ENCODE results near the gene ZSCAN32.

The ZSCAN32 gene

DNA sequence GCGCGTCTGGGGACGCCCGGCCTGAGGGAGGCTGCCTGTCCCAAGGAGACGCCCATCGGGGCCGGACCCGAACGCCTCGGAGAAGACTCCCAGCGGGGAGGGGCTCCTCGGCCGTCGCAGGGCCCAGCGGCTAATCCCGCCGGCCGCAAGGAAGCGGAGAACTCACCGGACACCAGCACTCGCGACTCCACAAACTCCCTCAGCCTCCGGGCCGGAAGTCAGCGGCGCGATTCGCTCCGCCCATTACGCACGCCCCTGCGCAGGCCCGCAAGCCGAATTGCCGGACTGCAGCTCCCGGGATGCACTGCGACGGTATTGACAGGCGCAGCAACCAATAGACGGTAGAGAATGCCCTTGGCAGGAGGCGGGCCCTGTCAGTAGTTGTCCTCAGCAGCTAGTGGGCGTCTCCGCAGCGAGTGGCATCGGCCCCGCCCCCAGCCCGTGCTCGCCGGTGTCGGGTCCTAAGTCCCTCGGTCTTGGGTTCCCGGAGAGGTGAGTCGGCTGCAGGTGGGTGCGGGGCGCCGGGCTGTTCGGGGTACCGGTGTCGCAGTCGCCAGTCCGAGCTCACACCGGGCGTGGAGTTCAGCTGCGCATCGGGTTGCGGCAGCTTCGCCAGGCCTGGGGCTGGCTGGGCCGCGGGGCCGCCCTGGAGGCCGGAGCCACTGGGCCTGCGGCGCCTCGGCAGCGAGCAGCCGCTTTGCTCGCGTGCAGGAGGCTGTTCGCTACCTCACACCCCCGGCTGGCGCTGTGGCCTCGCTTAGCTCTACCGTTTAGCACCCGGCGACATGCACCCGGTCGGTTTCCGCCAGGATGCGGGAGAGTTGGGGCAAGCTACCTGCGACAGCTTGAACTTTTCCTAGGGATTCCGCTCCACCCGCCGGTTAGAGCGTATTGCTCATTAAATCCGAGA is at the start of gene ZSCAN32, which contains the start of gene ZNF174:
ZSCAN32 (minus strand) TSS at position 226 of the 910 bp plus-strand sequence. CDS start 3,447 bp downstream, outside the sequence.
ZNF174 (plus strand) TSS at position 437 of the 910 bp plus-strand sequence. CDS start 790 bp downstream, outside the sequence.
- DNase-seq: peak; percentile 85

DNA sequence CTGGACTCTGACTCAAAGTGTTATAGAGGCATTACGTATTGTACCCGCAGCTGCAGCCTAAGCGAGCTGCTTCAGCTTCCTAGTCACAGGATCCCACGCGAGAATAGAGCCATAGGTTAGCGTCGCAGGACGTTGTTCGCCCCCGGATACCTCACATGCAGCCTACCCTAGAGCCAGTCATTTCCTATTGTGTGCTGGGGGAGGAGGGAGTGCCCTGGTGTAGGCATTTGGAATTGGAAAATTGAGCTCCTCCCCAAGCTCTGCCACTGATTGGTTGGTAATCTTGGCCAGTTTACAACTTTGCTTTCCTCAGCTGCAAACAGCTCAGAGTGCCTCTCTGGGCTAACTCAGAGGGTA is 43.2 kb upstream of the ZSCAN32 start:
- DNase-seq: no peak

DNA sequence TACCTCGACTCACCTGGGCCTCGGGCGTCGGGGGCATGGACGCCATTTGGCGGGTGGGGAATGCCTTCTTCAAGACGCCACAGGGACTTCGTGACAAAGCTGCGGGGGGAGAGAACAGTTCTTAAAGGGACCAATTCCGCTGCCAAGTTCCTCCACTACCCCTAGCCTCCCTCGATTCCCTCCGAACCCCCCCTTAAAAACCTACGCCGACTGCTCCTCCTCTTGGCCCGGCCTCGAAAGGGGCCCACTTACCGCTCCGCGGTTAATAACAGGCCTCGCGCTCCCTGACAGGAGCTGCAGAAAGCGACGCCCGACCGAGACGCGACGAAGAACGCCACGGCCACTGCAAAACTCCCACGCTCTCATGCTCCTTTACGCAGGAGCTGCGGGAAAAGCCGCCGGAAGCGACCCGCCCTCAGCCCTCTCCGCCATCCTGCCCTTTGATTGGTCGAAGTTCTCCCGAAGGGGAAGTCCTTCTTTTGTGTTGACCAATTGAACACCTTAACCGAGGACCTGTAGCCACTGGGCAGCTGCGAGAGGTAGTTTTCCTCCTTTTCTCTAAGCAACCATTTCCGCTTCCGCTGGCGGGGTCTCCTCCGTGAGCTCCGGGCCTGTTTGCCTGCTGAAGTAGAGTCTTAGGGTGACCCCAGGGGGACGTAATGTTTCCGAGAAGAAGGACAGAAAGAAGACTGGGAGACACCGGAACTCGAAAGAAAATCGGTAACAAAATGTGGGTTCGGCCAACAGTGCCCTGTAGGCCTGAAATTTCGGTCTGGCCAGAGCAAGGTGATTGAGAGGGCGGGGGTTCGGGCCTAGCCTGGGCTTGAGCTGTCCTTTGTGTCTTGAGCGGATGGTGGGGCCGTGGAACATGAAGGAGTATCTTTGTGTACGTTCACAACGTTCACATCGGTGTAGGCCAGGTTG is 42.6 kb upstream of the ZSCAN32 start, which contains the start of the genes NAA60 and ZNF597:
NAA60 (plus strand) TSS at position 573 of the 924 bp plus-strand sequence. CDS start 32,548 bp downstream, outside the sequence.
ZNF597 (minus strand) TSS at position 397 of the 924 bp plus-strand sequence; CDS start at position 46, 351 bp downstream.
- DNase-seq: no peak

DNA sequence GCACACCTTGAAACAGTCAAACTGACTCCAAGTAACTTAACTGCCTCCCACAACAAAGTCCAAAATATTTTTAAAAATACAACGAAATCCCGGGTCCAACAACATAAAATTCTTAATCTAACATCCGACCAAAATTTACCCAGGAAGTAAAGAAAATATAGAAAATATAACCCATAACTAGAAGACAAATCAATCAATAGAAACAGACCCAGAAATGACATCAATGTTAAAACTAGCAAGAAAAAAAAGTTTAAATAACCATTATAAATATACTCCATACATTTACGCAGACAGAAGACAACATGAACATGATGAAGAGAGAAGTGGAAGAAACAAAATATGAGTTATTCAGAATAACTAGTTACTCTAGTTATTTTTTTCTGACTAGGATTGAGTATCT is 38.8 kb upstream of the ZSCAN32 start:
- no peak for DNase-seq

DNA sequence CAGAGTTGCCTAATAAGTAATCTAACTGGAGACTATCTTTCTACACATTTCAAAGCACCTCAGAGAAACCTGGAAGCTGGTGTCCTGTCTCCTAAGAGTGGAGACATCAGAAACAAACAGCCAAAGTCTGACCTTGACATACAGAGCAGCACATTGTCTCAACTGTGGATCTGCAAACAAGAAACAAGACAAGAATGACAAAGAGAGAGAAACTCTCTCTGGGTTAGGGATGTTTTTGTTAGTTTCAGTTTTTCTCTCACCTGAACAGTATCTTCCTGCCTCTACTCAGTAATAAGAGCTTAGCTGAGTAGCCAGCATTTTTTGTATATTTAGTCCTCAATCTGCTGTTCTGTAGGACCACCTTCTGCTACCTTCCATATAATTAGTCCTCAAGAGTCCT is 33.6 kb upstream of the ZSCAN32 start:
- DNase-seq: no peak

DNA sequence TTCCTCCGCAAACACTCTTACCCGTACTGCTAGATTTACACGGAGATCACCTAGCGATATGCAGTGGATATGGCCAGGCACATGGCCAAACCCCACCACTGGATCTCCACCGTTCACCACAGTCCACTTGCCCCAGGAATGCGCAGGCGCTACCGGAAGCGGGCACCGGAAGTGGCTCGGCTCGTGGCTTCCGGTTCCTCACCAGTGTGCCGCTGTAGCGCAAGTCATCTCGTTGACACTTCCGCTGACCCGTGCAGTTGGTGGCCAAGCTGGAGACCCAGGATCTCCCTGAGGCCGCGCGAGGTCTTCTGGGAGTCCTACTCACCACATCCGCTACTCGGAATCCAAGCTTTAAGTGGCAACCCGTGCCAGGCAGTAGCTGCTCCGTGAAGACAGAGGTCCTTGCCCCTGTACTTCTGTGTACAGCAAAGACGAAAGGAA is 31.0 kb upstream of the ZSCAN32 start:
- DNase-seq: no peak

DNA sequence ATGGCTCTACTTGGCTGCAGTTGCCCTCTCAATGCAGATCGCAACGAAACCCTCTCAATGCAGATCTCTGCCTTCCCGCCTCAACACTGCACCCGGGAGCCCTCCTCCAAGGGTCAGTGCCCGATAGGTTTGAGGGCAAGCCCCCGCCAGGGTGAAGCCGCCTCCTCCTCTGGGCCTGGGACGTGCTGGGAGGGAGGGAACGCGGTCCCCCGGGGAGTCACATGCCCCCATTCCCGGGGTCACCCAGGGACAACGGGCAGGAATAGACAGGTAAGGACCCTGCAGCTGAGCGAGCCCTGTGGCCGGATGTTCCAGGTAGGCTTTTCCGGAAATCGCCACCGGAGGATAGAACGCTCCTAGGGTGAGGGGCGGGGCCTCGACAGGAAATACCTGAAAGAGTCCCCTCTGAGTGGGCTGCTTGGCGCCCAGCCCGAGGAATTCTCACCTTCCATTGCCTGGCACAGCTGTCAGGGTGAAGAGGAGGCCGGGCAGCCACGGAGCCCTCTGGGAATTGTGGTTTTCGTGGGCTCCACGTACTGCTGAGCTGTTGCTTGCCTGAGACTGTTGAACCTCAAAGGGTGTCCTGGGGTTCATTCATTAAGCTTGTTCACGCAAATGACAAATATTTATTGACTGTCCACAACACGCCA is 13.1 kb upstream of the ZSCAN32 start:
- DNase-seq: no peak

DNA sequence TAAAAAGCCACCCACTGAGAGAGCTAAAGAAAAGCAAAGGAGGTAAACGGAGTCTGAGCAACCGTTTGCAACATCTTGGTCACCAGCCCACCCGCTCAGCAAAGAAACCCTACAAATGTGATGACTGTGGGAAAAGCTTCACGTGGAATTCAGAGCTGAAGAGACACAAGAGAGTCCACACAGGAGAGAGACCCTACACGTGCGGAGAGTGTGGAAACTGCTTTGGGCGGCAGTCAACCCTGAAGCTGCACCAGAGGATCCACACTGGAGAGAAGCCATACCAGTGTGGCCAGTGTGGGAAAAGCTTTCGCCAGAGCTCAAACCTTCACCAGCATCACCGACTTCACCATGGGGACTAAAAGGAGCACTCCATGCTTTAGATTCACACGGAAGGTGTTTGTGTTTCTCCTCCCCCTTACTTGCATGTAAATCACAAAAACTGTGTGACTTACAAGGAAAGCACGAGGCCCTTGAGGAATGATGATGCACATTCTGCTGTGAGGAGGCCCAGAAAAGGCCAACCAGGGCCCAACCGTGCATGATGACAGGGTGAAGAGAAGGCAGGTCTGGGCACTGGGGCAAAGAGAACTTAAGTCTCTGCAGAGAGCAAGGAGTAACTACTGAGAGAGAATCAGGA is 7.9 kb upstream of the ZSCAN32 start:
- DNase-seq: no peak

DNA sequence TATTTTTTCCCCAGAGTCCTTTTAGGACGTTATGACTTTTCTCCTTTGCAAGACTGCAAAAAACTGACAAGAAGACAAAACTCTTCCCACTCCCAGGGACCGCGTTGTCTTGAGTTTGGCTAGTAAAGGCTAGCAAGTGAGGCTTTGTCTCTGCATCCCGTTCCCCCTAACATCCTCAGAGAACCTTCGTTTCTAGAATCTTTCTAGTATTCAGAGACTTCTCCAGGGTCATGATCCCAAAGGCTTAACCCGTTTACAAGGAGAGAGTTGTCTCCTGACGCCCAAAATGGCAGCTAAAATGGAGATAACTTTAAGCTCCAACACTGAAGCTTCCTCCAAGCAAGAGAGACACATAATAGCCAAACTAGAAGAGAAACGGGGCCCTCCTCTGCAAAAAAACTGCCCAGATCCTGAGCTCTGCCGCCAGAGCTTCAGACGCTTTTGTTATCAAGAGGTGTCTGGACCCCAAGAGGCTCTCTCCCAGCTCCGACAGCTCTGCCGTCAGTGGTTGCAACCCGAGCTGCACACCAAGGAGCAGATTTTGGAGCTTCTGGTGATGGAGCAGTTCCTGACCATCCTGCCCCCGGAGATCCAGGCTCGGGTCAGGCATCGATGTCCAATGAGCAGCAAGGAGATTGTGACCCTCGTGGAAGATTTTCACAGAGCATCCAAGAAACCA is 1.1 kb upstream of the ZSCAN32 start:
- no peak for DNase-seq

DNA sequence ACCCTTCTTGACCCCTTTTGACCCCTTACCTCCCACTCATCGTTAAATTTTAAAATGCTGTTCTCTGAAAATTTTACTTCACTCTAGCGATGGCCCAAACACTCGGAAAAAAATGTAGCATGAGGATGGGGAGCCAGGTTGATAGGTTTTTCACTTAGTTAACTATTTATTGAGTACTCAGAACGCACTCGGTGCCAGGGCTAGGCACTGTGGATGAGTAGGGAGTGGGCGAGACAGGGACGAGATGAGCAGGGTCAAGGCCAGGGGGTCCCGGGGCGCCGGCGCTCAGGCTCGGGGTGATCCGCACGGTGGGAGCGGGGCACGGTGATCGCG is 392 bp downstream of the ZSCAN32 start:
- no peak for DNase-seq

DNA sequence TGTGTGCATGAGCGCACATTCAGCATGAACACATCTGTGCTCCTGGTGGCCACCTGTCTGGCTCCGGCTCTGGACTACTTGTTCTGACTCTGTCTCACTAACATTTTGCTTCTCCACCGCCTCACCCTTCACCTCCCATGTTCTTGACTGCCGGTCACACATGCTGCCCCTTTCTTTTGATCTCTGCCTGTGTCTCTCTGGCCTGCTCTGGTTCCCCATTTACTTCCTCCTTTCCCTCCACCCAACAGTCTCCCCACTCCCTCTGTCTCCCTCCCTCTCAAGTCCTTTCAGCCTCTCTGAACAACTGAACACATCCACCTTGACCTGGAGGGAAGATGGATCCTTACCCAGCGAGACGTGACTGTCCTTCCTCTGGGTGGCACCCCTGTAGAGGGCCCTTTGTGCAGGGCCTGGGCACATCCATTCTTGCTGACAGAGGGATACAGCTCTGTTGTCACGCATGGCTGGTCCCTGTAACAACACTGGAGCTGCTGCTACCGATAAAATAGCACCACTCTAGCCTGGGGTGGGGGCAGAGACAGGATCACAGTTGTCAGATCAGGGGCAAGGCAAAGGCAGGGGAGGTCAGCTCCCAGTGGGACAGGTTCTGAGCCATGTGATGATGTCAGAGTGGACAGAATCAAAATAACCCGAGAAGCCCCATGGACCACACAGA is 11.0 kb downstream of the ZSCAN32 start:
- no peak for DNase-seq

DNA sequence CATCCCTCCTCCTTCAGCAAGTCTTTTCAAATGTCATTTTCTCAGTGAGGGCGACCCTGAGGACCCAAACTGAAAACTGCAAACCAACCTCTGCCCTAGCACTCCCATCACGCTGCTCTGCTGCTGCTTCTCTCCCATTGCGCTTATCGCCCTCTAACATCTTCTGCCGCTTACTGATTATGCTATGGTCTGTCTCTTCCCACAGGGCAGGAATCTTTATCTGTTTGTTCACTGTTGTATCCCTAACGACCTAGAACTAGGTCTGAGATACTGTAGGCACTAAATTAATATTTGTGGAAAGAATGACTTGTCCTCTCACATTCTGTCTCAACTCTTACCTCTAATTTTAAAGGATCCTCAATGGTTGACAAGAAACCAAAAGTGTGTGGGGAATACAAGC is 12.5 kb downstream of the ZSCAN32 start:
- DNase-seq: no peak

DNA sequence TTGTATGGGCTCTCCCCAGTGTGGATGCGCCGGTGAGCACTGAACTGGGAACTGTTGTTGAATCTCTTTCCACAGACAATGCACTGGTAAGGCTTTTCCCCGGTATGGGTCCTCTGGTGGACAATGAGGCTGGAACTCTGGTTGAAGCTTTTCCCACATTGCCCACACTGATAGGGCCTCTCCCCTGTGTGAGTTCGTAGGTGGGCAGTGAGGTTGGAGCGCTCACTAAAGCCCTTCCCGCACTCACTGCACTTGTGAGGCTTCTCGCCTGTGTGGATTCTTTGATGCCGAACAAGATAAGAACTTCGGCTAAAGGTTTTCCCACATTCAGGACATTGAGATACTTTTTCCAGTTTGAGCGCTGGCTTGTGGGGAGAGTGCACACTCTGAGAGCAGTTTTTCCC is 17.8 kb downstream of the ZSCAN32 start:
- no peak for DNase-seq

DNA sequence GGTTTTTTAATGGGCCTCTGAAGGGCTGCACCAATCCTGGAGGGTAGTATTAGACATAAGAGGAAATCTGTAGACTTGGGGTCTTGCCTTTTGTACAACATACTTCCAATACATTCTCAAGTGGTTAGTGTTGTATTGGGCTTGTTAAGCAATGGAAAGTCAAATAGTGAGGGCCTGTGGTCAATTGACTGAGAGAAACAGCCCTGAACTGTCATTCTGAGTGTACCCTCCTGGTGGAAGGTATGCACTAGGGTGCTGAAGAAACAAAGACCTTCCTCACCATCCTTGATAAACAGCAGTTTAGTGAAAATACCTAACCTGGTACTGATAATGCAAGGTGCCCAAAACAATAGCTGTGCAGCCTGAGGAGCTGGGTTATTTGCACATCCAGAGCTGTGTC is 22.9 kb downstream of the ZSCAN32 start:
- no peak for DNase-seq

DNA sequence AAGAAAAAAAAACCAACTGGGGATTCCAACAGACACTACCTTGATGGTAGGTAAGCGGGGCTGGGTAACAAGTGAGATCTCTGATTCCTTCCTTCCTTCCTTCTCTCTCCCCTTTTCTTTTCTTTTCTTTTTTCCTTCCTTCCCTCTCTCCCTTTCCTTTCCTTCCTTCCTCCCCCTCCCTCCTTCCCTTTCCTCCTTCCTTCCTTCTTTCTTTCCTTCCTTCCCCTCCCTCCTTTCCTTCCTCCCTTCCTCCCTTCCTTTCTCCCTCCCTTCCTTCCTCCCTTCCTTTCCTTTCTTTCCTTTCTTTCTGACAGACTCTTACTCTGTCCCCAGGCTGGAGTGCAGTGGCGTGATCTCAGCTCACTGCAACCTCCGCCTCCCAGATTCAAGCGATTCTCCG is 25.1 kb downstream of the ZSCAN32 start:
- DNase-seq: no peak

DNA sequence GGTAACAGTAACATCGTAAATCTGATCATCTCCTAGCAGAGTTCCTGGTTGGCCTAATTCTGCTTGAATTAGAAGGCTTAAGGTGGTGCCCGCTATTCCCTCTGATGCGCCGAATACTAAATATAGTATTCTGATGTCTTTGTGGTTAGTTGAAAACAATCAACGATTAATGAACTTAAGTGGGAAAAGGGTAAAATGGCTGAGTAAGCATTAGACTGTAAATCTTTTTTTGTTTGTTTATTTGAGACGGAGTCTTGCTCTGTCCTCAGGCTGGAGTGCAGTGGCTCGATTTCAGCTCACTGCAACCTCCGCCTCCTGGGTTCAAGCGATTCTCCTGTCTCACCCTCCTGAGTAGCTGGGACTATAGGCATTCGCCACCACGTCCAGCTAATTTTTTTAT is 31.7 kb downstream of the ZSCAN32 start:
- DNase-seq: no peak

DNA sequence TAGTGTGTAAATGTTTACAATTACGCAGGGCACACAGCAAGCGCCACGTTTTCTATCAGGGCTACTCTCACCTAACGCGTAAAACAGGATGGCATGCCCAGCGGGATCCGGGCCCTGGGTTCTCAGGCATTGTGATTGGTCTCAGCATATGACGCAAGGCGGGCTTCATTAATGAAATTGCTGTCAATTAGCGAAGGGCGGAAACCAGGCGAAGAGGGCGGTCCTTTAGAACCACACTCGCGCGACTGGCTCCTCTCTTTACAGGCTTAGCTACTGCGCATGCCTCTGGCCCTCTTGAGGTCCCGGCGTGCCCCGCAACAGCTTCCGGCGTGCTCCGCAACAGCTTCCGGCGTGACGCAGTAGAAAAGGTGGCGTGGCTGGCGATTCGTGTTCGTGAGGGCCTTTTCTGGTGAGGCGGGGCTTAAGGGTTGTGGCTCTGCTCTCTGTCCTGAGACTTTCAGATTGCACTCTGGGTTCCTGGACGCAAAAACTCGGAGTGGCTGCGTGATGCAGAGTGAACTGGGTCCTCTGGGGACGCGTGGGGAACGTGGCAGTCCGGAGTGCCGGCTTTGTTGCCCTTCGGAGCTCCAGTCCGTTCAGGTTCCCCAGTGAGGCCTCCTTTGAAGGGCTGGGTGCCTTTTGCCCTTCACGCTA is 35.9 kb downstream of the ZSCAN32 start:
- no peak for DNase-seq

DNA sequence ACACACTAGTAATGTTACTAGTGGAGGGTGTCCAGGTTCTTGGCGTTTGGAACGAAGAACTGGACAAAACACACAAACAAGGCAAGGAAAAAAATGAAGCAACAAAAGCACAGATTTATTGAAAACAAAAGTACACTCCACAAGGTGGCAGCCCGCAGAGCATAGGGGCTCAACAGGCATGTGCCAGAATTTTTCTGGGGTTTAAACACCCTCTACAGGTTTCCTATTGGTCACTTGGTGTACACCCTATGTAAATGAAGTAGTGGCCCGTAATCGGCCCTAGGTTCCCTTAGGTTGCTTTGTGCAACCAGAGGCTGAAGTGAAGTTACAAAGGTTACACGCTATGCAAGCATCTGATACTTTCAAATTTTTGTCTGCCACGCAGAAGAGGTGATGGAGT is 37.0 kb downstream of the ZSCAN32 start:
- DNase-seq: no peak

DNA sequence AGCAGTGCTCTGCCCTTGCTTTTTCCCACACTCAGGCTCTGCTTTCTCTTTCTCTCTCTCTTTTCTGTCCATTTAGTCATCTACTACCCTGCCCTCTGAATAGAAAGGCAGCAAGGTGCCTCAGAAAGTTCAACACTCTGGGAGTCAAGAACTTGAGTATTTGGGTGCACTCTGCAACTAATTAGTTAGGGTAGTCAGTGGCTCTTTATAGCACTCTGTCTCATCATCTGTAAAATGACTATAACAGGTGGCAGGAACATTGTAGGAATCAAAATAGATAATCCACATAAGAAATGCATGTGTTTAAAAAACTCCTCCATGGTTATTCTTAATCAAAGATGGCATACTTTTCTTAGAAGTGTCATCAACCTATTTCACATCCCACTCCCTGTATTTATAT is 37.9 kb downstream of the ZSCAN32 start:
- no peak for DNase-seq

DNA sequence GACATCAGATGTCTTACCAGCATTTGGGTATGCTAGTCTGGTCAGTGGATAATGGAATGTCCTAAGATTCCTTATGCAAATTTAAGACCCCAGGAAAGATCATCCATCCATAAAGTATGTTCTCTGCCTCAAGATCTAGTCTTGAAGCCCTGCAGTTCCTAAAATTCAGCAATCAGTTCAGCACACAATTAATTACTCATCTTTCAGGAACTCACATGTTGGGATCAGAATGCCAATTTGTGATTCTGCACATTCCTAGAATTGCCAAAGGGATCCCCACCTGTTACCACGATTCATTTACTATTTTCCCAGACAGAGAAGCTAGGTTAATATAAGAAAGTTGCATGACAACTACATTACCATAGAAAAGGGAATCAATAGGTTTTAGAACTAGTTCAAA is 41.9 kb downstream of the ZSCAN32 start:
- no peak for DNase-seq

DNA sequence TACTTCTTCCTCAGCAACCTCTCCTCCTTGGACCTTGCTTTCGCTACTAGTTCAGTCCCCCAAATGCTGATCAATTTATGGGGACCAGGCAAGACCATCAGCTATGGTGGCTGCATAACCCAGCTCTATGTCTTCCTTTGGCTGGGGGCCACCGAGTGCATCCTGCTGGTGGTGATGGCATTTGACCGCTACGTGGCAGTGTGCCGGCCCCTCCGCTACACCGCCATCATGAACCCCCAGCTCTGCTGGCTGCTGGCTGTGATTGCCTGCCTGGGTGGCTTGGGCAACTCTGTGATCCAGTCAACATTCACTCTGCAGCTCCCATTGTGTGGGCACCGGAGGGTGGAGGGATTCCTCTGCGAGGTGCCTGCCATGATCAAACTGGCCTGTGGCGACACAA is 44.7 kb downstream of the ZSCAN32 start:
- DNase-seq: no peak

All from NCI-H1105 (cell line).